GM19351 (cell line): Measurements from ENCODE around the gene IPPK.

Experiments used
- ATAC-seq: cut with Tn5 transposase; IDR thresholded peaks from one replicate; pipeline ENCODE4 v1.9.1; 2021; ENCODE audit warnings: mild to moderate bottlenecking, moderate library complexity; ENCODE audit not compliant: unreplicated experiment

Gene IPPK

DNA sequence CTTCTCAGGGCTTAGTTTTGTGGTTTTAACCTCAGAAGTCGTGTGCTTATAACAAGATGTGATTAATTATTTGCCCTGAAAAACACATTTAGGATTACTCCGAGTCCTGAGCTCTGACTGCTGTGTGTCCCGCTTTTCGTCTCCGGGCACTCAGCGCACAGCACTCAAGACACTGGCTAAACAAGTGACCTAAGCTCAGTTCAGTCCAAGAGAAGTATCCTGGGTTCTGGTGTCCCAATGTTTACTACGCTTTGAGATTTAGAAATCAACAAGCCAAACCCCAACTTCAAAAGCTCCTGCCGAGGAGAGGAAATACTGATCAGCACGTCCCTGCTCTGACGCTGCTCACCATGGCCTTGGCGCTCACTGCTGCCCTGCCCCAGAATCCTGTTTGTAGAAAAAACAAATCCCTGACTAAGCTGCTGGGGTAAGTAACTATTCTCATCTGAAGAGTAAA, 53.2 kb downstream of the IPPK start:
- no peak for ATAC-seq

DNA sequence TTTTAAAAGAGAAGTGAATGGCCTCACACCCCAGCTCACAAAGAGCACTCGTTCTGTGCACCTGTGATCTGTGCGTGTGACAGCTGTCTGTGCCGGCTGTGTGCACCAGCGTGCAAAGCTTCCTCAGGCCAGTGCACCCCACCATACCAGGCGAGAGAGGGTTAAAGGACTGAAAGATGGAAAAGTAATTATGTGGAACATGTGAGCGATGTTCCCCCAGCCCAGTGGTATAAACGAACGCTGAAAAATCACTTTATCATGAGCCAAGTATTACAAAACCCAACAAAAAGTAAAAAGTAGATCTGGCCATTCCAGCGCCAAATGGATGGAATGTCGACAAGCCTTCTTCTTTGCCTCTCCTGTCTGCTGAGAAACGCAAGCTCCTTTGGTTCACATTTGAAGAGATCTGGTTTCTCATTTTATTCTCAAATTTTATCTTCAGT, 53.7 kb downstream of the IPPK start:
- no peak for ATAC-seq

DNA sequence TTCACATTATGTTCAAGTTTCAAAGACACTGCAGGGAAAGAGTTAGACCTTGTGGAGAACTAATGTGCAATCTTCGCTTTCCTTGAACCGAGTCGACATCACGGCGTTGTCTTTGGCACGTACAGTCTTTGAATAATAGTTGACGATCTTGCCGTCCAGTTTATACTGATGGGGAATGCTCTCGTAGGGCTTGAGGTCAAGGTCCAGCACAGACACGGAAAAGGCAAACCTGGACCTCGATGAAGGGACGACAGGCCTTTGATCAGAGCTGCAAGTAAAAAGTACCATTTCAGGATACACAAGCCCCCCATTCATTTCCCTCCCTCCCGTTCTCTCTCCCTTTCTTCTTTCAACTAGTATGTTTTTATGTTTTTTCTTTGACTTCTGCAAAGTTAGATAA, 54.1 kb downstream of the IPPK start:
- no peak for ATAC-seq

DNA sequence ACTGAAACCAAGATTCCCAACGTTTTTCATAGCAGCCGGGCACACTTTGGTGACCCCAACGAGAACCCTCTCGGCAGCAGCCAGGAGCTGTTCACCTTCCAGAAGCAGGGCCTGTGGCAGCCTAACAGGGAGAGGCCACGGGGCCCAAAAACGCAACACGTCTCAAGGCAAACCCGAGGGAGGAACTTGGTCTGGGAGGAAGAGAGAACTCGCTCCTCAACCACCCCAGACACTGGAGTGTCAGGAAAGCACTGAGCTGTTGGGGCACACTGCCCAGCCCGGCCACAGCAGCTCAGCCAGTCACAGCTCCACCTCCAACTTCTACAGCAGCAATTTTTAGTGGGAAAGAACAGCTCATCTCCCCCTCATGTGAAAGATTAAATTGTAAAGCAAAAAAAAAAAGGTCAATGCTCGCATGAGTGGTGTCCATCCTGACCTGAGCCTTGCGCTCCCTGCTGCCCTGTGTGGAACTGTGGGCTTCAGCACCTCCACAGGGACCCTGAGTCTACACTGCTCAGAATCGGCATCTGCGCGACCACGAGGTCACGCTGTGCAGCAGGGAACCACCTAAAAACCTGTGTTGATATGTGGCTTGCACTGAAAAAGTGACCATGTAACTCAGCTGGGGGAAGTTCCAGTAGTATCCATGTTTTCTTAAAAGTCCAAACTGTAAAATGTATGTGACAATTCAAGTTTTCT, 55.0 kb downstream of the IPPK start:
- ATAC-seq: no peak

DNA sequence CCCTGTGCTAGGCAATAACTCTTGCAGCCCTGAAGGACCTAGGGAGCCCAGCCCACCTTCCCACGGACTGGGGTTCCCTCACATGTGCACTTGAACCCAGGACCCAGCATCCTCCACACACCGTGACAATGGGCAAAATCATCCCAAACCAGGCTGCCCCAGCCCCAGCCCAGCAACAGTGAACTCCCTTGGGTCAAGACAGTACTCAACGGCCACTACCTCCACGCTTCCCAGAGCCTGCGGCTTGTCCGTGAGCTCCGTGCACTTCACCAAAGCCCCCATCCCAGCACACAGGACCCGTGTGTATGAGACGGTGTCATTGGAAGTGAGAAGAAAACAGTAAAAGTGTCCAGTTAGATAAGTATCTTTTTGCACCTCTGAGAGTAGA, 55.8 kb downstream of the IPPK start:
- ATAC-seq: no peak

DNA sequence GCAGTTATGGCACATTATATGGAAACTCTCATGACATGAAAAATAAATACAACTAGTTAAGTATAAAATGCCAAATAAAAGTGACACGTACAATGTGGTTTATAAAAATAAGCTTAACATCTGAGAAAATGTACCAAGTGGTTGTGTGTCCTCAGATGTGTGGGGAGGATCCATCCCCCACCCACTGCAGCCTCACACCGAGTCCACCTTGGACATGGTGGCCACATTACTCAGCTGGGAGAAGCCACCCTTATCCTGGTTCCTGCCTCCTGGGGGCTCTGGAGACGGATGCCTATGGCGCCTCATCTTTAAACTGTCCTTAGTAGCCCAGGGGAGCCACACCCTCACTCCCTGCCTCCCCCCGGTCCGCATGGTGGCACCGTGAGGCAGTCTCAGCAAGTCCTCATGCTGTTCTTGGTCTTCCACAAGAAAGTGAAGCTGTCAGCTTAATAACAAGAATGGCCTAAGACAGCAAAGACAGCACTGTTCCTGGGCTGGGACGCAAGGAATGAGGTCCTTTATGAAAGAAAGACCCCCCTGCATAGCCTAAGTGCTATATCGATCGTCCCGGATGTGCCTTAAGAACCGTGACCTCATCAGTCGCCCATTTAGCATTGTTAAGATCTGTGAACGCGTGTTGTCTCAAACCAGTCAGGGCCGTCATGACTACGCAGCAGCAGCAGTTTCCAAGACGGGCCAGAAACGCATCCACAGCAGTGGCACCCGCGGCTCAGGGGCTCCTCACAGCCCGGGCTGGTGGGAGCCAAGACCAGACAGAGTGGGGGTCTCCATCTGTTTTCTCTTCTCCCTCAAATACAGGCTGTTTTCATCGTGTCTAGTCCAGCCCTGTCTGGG, 56.4 kb downstream of the IPPK start:
- no peak for ATAC-seq

DNA sequence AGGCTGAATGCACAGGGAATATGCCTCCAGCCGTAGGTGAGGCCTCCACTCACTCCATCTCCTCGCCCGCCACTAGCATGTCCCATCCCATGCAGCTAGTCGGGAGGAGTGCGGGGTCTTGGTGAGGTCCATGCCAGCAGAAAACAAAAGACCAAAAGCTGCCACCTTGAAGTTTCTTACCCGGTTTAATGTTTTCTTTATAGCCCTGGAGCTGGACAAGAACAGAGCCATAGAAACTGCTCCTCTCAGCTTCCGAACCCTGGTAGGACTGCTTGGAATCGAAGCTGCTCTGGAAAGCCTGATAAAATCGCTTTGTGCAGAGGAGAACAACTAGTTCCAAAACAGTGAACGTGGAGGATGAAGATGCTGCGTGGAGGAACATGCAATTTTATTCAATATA, 57.1 kb downstream of the IPPK start:
- no peak for ATAC-seq

DNA sequence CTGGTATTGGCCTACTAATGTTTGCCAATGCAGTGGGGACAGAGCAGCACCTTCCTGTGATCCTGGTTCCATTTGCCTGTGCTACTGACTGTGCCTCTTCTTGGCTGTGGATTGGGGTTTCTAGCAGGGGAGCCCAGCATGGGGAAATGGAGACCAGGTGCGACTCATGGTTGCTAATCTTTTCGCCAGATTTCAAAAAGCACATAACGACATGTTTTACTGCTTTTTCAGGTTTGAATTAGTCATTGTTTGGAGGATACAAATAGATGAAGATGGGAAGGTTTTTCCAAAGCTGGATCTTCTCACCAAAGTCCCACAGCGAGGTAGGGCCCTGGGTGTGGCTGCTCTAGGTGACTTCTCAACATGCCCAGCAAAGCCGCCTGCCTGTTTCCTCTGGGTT, 57.6 kb downstream of the IPPK start:
- ATAC-seq: no peak

DNA sequence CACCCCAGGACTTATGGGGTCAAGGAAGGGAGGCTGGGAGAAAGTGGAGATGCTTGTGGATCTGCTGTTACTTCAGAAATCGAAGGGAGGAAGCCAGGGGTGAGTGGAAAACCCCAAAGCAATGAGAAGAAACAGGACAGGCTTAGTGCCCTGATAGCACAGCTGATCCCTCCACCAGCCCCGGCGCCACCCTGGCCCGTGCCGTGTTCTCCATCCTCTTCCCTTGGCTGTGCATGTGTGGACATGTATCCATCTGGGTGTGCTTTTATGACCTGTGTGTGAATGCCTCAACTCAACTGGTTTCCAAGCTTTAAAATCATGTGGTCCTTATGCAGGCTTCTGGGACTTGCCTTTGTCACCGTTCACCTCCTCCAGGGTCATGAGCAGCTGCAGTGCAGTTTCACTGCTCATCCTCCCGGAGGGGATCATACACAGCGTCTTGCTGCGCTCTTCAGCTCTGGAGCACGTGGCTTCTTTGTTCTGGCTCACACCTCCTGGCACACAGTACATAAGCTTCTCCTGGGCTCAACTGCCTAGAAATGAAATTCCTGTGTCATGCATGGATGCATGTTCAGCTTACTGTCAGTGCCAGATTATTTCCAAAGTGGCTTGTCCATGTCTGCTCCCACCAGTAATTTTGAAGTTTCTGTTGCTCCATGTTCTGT, 58.2 kb downstream of the IPPK start:
- ATAC-seq: no peak

DNA sequence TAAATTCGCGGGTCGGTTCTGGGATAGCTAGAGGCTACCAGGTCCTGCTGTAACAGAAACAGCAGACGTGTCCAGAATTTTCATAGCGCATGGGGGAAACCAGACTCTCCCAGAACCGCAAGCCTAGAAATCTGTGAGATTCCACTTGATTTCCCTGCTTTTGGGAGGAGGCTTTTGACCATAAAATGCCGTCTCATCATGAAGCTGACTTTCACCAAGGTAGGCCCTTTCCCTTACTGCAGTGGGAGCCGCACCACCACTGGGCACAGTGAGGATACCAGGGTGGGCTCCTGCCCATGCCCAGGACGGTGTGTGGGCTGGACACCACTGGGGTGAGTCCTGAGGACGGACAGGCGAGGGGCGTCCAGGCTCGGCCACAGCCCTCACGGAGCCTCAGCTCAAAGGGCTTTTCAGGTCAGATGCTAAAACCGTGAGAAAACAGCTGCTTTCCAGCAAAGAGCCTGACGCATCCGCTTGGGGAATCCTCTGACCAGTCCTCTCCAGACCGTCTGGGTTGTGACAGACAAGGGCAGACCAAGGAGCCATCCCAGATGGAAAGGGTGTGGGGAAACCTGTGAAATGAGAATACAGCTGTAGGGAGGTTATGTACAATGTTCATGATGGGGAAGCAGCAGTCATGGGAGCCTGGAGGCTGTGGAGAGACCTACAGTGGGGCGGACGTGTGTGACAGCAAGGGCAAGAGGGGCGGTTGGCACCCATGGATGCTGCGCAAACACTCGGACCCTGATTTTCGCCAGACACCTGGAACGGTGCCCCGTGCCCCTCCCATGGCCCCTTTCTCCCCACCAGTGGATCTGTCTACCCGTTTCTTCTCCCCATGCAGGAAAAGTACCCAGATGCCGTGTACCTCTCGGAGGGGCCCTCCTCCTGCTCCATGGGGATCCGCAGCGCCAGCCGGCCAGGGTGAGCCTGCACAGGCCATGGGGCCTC, 59.2 kb downstream of the IPPK start:
- no peak for ATAC-seq

DNA sequence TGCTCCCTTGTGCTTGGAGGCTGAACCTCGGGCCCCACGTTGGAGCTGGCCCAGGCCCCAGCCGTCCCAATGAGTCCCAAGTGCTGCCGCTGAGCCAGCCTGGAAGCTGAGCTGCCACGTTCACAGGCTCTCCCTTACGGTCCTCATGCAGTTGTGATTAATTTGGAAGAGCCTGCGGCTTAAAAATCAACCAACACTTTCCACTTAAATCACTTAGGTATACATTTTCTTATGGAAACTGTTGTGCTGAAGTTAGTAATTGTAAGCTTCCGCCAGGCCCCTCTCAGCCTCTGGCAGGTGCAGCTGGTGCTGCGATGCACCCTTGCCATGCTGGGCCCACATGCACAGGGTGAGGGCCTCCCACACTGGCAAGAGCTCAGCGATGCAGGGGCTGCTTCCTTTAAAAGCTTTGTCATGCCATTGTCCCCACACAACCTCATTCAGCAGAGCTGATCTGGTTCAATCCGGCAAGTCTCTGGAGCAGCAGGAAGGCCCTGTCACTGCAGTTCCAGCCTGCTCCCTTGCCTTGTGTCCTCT, 61.0 kb downstream of the IPPK start:
- ATAC-seq: no peak

DNA sequence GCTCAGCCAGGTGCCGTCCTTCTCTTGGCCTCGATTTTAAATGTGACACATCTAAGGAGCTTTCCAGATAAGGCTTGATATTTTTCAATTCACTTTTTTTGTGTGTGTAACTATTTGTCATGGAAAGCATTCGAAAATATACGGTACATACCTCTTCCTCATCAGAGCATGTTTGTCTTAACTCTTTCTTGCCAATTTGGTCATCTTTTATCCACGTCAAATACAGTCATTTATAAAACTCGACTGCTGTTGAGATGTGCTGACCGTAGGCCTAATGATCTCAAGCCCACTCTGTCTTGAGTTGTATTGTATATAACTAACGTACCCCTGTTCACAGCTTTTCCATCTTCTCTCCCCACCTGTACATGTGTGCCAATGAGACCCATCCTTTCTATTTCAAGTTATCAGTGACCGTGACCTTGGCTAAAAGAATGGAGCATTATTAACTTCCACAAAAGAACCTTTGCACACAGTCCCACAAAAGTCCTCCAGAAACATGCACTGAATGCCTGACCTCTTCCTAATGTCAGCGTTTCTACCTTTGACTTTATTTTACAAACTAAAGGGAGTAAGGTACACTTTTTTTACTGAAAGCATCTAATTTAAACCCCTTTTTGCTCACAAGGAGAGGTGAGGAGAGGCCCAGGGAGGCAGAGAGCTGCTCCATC, 61.6 kb downstream of the IPPK start:
- no peak for ATAC-seq

DNA sequence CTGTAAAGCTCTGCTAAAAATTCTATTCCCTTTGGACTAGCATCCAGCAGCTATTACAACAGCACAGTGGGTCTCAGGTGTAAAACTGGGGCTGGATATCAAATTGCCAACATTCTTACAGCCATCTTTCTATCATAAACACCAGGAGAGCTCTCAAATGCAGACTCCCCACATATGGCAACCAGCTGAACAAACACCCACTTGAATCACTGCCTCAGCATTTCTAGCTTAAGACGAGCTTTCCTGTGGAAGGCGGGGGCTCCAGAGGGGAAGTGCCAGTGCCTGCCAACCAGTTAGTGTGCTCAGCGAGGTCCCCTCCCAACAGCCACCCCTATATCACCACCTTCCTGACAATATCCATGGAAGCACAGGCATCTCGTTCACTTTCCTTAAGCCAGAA, 62.2 kb downstream of the IPPK start:
- no peak for ATAC-seq

DNA sequence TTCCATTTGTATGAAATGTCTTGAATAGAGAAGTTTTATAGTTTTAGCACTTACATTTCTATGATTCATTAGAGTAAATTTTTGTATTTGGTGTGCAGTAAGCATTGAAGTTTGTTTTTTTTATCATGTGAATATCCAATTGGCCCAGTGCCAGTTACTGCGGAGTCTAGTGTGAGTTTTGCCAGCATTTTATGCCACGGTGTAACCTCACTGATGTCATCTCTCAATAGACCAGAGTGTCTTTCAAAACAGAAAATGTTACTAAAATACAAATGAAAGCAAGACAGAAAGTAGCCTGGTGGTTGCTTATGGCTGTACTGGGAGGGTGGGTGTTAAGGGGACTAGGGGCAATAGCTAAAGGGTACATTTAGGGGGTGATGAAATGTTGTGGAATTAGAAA, 62.8 kb downstream of the IPPK start:
- no peak for ATAC-seq

DNA sequence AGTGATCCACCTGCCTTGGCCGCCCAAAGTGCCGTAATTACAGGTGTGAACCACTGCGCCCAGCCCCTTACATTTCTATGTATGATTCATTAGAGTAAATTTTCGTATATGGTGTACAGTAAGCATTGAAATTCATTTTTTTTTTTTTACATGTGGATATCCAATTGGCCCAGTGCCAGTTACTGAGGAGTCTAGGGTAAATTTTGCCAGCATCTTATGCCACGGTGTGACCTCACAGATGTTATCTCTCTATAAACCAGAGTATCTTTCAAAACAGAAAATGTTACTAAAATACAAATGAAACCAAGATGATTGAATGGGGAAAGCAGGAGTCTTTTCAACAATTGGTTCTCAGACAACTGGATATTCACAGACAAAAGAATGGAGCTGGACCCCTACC, 64.7 kb downstream of the IPPK start:
- ATAC-seq: no peak

DNA sequence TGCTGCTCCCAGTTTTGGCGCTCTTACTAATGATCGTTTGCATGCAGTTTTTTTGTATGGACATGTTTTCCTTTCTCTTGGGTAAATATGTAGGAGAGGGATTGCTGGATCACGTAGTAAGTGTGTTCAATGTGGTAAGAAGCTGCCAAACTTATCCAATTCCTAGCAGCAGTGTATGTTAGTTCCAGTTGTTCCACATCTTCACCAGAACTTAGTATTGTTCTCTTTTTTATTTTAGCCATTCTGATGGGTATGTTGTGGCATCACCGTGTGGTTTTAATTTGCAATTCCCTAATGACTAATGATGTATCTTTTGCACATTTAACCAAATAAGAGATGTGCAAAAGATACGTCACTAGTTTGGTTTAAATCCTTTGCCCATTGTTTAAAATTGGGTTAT, 65.9 kb downstream of the IPPK start:
- ATAC-seq: no peak

DNA sequence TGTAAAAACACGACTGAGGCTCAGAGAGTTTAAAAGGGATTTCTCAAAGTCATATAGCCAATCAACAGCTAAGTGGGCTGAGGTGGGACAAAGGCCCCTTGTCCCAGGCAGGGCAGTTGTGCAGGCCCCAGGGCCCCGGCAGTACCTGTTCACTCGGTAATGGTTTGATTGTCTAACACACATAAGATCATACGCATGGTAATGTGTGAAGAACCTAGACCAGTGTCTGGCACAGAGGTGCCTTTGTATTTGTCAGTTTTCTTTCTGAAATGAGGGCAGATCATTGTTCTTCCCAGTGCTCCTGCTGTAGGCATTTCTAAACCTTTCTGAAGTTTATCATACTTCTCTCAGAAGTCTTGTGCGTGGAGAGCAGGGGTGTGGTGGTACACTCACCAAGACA, 66.8 kb downstream of the IPPK start:
- ATAC-seq: no peak

DNA sequence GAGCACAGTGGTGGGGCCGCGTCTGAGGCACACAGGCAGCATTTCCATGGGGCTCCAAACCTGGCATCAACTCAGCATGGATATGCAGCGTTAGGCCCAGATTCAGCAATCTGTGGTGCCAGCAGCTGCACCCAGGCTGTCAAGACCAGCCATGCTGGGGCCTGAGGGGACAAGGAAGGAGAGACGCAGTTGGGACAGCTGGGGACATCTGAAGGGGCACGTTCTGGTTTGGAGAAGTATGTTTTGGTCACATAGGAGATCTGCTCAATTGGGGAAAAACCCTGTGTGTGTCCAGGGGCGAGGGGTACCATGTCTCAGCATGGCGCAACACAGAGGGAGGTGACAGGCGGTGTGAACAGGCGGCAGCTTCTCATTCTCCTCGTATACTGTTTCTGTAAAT, 67.5 kb downstream of the IPPK start:
- no peak for ATAC-seq

DNA sequence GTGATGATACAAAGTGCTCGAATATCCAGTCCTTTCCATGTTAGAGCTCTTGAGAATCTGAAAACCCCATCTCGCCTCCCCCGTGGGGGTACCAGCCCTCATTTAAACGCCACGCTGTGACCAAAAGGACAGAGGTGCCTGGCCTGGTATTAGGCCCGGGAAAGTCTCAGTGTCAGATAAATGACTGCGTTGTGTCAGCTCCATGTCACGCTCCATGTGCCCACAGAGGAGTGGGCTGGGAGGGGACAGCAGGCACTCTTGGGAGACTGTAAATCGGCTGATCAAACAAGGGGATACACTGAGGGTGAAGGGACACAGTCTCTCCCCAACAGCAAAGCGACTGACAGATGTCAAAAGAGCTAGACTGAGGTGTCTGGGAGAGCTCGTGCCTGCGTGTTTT, 68.5 kb downstream of the IPPK start:
- no peak for ATAC-seq
